RWPE1 (cell line): ENCODE data around the gene IRF1.

Experiments used
- CTCF ChIA-PET: fragments of 350-600 bp; sonication (Branson Sonifier 250); formaldehyde crosslinking; extraction: SDS; loops from one replicate; lab custom pipeline; 2021; lab: Yijun Ruan, JAX
- POLR2A ChIA-PET: fragments of 400-600 bp; formaldehyde crosslinking; extraction: SDS; loops from one replicate; lab custom pipeline; 2020; ENCODE audit warnings: antibody characterized with exemption; ENCODE audit not compliant: low non-redundant PET; lab: Yijun Ruan, JAX
- DNase-seq: peaks from one replicate; pipeline ENCODE4 v3.0.0; 2012; ENCODE audit warnings: low spot score
- H3K27ac ChIP-seq: fragments of 450-650 bp; 2 replicates; pipeline ENCODE4 v1.5.1; 2017
- CTCF ChIP-seq: fragments of 450-650 bp; conservative IDR thresholded peaks from 2 replicates; pipeline ENCODE4 v1.5.1; 2017; ENCODE audit warnings: low read depth, mild to moderate bottlenecking

Gene IRF1

DNA sequence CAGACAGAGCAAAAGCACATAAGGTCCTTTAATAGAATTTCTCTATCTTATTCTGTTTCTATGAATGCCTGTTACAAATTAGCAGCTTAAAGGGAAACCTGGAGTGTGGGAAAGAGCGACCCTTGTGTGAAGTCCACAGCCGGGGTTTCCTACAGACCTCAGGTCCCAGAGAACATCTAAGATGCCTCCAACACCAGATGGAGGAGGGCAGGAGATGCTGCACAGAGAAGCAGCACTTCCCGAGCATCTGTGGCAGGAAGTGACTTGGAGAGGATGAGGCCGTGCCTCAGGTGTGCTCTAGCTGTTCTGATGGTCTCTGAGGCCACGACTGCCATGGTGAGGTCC lies 26.8 kb downstream of the IRF1 start:
- CTCF ChIA-PET = interaction anchor here (0.6 to 1.7 kb wide), 8 partner anchors 8 to 225 kb away, joined by 3 to 9 read pairs (median 4); no protein-coding TSS in a partner anchor
- TF ChIP-seq CTCF = no peak
- POLR2A ChIA-PET = interaction anchor here (0.6 kb wide), 2 partner anchors 16 to 182 kb away, joined by 3 read pairs; no protein-coding TSS in a partner anchor
- H3K27ac ChIP-seq = peak overlapping the region; percentile 84
- no peak for DNase-seq

GRCh38 chr5:132462856-132463745 lies 27.5 kb downstream of the IRF1 start:
- ChIA-PET POLR2A (interaction anchor here (0.6 kb wide), 1 partner anchor 17 kb away, joined by 3 read pairs; no protein-coding TSS in a partner anchor), CTCF (interaction anchor here (0.6 kb wide), 1 partner anchor 415 kb away, joined by 4 read pairs; no protein-coding TSS in a partner anchor)
- TF ChIP-seq CTCF = no peak
- DNase-seq = no peak
- peak overlapping the region; percentile 9 for H3K27ac ChIP-seq

- POLR2A ChIA-PET = no interaction called here
- no peak for TF ChIP-seq CTCF
These were observed 28.2 kb downstream of the IRF1 start for GRCh38 chr5:132462333-132462732.

DNA sequence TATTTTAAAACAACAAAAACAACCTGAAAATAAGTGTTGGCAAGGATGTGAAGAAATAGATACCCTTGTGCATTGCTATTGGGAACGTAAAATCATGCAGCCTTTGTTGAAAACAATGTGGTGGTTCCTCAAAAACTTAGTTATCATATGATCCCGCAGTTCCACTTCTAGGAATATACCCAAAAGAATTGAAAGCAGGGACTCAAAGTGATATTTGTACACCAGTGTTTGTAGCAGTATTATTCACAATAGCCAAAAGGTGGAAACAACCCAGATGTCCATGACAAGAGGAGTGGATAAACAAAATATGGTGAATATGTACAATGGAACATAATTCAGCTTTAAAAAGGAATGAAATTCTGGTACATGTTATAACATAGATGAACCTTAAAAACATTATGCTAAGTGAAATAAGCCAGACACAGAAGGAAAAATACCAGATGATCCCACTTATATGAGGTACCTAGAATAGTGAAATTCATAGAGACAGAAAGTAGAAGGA lies 29.0 kb downstream of the IRF1 start:
- TF ChIP-seq CTCF = no peak
- CTCF ChIA-PET = no interaction called here

More at GRCh38 chr5:132462333-132462732, 28.2 kb downstream of the IRF1 start:
- DNase-seq = no peak
- CTCF ChIA-PET = no interaction called here
- H3K27ac ChIP-seq = peak overlapping the region; percentile 9

GRCh38 chr5:132460846-132461568 lies 29.6 kb downstream of the IRF1 start:
- DNase-seq = no peak
- no peak for TF ChIP-seq CTCF
- ChIA-PET POLR2A (no interaction called here), CTCF (no interaction called here)
- H3K27ac ChIP-seq = no peak overlapping the region

More for the DNA sequence above, 29.0 kb downstream of the IRF1 start:
- POLR2A ChIA-PET = no interaction called here
- no peak for DNase-seq
- H3K27ac ChIP-seq = no peak overlapping the region
